ENCODE results near the gene SRSF7.

DNA sequence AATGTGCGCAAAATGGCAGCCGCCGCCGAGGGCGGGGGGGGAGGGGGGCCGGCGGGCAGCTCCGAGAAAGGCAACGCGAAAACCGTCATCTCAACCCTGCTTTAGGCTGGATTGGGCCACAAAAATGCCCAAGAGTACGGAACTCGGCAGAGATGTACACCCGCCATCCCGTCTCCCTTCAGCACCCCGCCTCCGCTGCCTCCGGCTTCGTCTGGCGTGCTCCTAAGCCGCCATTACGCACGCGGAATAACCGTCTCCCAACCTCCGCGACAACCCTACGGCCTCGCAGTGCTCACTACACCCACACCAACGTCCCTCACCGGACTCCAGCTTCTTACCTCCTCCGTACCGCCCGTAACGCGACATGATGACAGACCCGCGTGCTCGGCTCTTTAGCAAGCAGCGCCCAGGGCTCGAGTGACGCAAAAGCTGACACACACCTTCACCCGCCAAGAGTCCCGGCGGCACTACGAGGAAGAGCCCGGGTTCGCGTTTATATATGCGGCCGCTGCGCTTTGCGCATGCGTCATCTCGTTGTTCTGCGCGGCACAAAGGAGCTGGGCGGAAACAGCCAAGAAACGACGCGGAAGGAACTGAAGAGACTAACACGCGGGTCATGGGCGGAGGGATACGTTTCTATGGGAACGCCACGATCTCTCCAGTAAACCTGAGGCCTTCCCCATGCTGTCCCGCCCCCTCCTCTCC is at the start of gene SRSF7:
- TF ChIP-seq EZH2 (IDR thresholded peaks at IDR 0.05; ENCODE audit: low read length): no peak
- TF ChIP-seq, protein P1, sequence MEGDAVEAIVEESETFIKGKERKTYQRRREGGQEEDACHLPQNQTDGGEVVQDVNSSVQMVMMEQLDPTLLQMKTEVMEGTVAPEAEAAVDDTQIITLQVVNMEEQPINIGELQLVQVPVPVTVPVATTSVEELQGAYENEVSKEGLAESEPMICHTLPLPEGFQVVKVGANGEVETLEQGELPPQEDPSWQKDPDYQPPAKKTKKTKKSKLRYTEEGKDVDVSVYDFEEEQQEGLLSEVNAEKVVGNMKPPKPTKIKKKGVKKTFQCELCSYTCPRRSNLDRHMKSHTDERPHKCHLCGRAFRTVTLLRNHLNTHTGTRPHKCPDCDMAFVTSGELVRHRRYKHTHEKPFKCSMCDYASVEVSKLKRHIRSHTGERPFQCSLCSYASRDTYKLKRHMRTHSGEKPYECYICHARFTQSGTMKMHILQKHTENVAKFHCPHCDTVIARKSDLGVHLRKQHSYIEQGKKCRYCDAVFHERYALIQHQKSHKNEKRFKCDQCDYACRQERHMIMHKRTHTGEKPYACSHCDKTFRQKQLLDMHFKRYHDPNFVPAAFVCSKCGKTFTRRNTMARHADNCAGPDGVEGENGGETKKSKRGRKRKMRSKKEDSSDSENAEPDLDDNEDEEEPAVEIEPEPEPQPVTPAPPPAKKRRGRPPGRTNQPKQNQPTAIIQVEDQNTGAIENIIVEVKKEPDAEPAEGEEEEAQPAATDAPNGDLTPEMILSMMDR (optimal IDR thresholded peaks at IDR 0.05 in 1 of 3, IDR thresholded peaks at IDR 0.05 in 1 of 3, conservative IDR thresholded peaks at IDR 0.05 in 1 of 3; ENCODE audit: extremely low read depth in 1 of 3, insufficient read depth in 2 of 3, low read length in 3 of 3): no peak

All from keratinocyte (primary cell).